ENCODE measurements around the gene COL4A6.

COL4A6 gene

GRCh38 chrX:108270739-108271396, 167.4 kb downstream of the COL4A6 start:
- DNase-seq (ENCODE audit: low spot score) = no peak

- no peak for DNase-seq (ENCODE audit: low spot score)
Measured at GRCh38 chrX:108270280-108270679, 167.9 kb downstream of the COL4A6 start.

- DNase-seq (ENCODE audit: low spot score) = peak; percentile 1
Measured at GRCh38 chrX:108268434-108269080, 169.7 kb downstream of the COL4A6 start.

GRCh38 chrX:108267557-108267956, 170.7 kb downstream of the COL4A6 start:
- DNase-seq (ENCODE audit: low spot score) = no peak

GRCh38 chrX:108264376-108264775, 173.8 kb downstream of the COL4A6 start:
- no peak for DNase-seq (ENCODE audit: low spot score)

- no peak for DNase-seq (ENCODE audit: low spot score)
Measured at GRCh38 chrX:108261549-108262203, 176.5 kb downstream of the COL4A6 start.

GRCh38 chrX:108257556-108257955, 180.7 kb downstream of the COL4A6 start:
- DNase-seq (ENCODE audit: low spot score) = no peak

GRCh38 chrX:108254636-108255035, 183.6 kb downstream of the COL4A6 start:
- DNase-seq (ENCODE audit: low spot score) = no peak

- no peak for DNase-seq (ENCODE audit: low spot score)
Measured at GRCh38 chrX:108250654-108251579, 187.3 kb downstream of the COL4A6 start.

- no peak for DNase-seq (ENCODE audit: low spot score)
Measured at GRCh38 chrX:108246304-108246954, 191.8 kb downstream of the COL4A6 start.

GRCh38 chrX:108245462-108245861, 192.8 kb downstream of the COL4A6 start:
- no peak for DNase-seq (ENCODE audit: low spot score)

GRCh38 chrX:108235986-108236385, 202.2 kb downstream of the COL4A6 start:
- DNase-seq (ENCODE audit: low spot score) = no peak

GRCh38 chrX:108230574-108230973, 207.6 kb downstream of the COL4A6 start:
- no peak for DNase-seq (ENCODE audit: low spot score)

GRCh38 chrX:108224727-108225621, 213.2 kb downstream of the COL4A6 start:
- DNase-seq (ENCODE audit: low spot score) = peak; percentile 55

GRCh38 chrX:108224218-108224617, 214.0 kb downstream of the COL4A6 start:
- DNase-seq (ENCODE audit: low spot score) = no peak

- DNase-seq (ENCODE audit: low spot score) = no peak
Measured at GRCh38 chrX:108223585-108223984, 214.6 kb downstream of the COL4A6 start.

- no peak for DNase-seq (ENCODE audit: low spot score)
Measured at GRCh38 chrX:108221301-108221864, 216.8 kb downstream of the COL4A6 start.

GRCh38 chrX:108219949-108220601, 218.1 kb downstream of the COL4A6 start:
- DNase-seq (ENCODE audit: low spot score) = no peak

GRCh38 chrX:108217876-108218275, 220.3 kb downstream of the COL4A6 start:
- DNase-seq (ENCODE audit: low spot score) = no peak
